Epidermal melanocyte (primary cell): ENCODE measurements around the gene DNAJB9.

ENCODE experiments used
- DNase-seq: peaks from one replicate; pipeline ENCODE4 v3.0.0; 2011; ENCODE audit warnings: low spot score; ENCODE audit not compliant: insufficient read length

DNAJB9 gene

DNA sequence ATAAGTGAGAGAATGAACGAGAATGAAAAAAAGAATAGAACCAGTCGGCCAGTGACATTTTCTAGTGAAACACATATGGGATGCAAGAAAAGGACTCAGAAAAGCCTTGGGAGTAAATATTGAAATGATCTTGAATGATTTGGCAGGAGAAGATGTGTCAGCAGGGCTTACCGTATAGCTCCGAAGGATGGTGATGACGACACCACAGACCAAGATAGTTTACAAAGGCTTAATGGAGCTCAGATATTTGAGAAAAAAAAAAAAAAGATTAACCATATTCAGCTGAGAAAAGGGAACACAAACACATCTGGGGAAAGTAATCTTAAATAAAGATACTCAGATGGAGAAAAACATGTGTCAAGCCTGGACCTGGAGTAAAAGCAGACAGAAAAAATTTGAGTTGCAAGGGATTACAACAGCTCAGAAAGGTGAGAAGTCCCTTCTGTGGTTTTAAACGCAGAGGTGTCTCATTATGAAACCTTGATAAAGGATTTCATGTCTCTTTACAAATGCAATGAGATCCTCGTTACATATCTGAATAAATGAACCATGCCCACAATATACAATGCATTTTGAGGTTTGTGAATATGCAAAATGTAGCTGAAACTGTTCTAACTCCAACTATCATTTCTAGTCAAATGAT, 36.0 kb downstream of the DNAJB9 start:
- DNase-seq: no peak

DNA sequence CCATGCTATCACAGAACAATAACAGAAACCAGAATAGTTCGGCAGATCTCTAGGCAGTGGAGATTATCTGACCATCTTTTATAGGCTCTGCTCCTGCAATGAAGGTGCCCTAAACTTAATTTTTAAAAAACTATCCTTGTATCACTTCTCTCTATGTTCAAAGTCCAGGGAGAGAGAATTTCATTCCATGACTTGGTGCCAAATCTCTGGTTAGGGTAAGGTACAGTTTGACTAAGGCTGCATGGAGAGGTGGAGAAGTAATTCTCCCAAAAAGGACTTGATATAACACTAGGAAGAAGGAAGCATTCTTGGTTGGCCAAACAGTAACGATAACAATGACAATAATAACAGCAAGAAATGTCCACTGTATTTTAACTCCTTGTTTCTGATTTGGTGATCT, 40.0 kb downstream of the DNAJB9 start:
- DNase-seq: no peak

DNA sequence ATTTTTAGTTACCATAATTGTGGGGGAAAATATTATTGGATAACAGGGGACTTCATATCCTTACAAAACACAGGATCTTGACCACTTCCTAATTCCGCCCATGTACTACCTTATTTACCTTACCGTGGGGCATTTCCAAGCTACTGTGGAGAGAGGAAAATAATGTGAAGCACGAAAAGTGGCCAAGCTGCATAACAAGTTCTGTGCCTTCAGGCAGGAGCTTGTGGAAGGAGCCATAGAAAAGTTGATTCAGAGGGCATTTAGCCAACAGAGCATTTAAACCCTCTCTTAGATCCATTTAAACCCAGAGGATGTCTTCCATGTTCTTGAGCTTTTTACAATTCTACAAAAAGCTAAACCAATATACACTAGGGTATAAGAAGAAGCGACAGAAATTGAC, 41.6 kb downstream of the DNAJB9 start:
- no peak for DNase-seq

DNA sequence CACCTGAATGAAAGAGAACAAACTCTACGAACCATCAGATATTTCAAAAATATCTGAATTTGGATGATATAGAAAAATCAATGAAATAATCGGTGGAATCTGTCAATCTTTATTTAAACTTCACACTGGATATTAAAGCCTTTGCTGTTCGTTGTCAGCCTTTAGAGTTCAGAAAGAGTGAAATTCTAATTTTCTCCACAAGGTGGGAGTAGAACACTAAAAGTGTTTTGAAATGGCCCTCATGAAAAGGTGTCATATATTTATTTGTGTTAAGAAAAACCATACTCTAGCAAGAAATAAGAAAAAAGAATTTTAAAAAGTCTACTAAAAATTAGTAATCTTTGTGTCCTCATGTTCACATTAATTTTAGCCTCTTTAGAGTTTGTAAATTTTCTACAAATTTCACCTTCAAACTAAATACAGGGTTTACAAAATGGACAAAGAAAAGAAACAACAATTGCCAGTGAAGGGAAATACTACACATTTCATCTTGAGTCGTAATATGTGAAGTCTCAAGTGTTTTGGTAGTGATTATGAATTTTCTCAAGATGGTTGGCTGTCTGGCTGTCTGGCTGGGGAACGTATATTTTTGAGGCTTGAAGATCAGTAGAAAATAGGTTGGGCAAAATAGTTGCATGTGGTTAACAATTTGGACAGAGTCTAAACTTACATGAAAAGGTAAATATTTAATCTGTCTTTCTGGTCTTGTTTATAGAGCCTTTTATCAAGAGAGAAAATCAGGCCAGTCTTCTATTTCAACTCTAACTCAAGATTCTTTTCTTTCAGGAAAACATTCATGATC, 43.7 kb downstream of the DNAJB9 start:
- no peak for DNase-seq

DNA sequence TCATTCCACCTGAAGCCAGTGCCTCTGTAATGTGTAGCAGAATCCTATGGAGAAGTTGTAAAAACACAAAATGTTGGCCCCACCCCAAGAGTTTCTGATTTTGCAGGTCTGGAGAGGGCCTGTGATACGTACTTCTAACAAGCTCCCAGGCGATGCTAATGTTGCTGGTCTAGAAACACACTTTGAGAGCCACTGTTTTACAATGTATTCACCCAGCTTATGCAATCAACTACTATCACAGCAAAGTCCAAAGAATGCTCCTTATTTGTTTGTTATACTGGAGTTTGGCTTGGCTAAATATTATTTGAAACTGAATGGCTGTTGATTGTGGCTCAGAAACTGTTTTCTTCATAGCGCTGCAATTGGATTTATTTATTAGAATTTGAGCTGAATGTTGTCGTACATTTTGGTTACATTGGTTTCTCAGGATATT, 44.3 kb downstream of the DNAJB9 start:
- DNase-seq: no peak

DNA sequence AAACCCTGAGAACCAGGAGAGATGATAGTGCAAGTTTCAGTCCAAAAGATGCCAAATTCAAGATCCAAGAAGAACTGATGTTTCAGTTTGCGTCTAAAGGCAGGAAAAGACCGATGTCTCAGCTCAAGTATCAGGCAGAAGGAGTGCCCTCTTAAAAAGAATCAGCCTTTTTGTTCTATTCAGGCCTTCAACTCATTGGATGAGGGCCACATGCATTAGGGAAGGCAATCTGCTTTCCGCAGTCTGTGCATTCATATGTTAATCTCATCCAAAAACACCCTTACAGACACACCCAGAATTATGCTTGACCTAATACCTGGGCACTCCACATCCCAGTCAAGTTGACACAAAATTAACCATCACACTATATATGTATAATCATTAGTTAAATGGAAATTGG, 45.2 kb downstream of the DNAJB9 start:
- no peak for DNase-seq

DNA sequence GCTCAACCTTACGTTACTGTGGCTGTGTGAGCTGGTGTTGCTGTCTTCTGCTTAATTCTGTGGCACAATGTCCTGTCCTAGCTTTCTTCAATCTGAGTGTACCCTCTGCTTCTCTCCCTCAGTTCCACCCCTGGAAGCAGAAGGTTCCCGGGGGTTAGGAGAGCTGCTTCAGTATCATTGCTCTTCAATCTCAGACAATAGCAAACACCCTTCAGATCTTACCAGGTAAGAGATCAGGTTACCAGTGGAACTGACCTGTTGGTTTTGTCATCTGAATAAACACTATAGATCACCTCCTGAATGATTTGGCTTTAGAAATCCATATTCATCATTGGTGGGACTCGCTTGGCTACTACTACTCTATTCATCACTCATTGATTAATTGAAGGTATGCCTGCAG, 48.4 kb downstream of the DNAJB9 start:
- DNase-seq: no peak

DNA sequence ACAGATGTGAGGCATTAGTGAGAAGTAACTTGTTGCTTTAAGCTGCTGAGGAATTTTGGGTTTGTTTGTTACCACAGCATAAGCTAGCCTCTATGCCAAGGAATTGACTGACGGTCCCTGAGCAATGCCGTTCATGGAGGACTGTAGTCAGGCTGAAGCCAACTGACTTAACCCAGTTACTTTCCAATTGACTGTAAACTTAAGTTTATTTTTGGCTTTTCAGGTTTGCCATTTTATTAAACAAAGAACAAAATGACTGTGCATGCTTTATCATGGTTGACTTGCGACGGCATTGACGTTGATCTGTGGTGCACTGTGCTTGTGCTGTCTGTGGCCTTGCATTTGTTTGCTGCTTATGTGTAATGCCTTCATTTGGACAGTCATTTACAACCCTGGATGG, 53.5 kb downstream of the DNAJB9 start:
- no peak for DNase-seq
